Medulla oblongata (tissue), 1 donor: ENCODE measurements around the gene HRG.
"Not testable (repeated sequence)": the region's sequence is repeated elsewhere in the genome, so short reads cannot be mapped to it uniquely, and the experiment has no call there.

Experiments
- DNase-seq: peaks from one replicate; pipeline ENCODE4 v3.0.0-alpha.2; 2015; ENCODE audit errors: extremely low spot score

The HRG gene

DNA sequence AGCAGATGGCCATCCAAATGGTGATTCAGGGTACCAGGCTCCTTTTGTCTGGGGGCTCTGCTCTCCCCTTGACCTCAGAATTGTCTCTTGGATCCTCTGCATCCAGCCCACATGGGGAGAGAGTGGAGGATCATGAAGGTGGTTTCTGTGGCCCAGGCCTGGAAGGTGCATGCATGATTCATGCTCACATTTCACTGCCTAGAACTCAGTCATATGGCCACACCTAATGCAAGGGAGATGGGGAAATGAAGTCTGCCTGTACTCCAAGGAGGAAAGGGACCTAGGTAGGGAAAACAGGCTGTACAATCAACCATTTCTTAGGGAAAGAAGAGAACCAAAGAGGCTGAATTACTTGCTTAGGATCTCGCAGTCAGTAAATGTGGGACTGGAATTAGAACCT lies 15.1 kb downstream of the HRG start:
- DNase-seq: no peak

GRCh38 chr3:186682812-186683211 lies 17.0 kb downstream of the HRG start:
- no peak for DNase-seq

- no peak for DNase-seq
Observed at GRCh38 chr3:186683979-186684378, 18.2 kb downstream of the HRG start.

- DNase-seq: not testable (repeated sequence)
Observed at GRCh38 chr3:186686475-186686874, 20.7 kb downstream of the HRG start.

DNA sequence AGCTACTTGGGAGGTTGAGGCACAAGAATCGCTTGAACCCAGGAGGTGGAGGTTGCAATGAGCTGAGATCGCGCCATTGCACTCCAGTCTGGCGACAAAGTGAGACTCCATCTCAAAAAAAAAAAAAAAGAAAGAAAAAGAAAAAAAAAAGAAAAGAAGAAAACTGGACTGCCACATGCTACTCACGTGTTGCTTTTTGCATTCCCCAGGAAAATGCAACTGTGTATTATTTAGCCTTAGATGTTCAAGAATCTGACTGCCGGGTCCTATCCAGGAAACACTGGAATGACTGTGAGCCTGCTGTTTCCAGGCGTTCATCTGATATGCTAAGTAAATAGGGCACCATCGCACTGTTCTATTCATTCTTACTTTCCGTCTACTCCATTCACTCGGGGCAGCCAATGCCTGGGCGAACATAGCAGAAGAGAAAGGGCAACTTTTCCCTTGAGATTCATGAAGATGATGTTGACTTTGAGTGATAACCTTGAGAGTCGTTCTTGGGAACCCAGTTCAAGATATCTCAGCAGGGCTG lies 21.4 kb downstream of the HRG start:
- DNase-seq: no peak

DNA sequence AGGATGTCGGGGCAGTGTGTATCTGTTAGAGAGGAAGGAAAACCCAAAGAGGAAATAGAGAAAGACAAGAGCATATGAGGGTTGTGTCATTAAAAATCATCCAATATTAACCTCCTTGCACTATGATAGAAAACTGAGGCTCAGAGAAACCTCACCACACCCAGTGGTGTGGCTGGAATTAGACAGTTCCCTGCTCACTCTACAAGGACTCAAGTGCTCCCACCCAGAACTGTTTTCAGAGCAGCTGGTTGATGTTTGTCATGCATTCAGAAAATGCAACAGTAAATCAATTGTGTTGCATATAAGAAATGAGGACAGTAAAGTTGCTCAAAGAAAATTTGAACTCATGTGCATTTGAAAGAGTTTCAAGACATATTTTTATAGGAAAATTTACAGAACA lies 24.5 kb downstream of the HRG start:
- DNase-seq: not testable (repeated sequence)

- no peak for DNase-seq
Observed at GRCh38 chr3:186691676-186692075, 25.9 kb downstream of the HRG start.

GRCh38 chr3:186693843-186694242 lies 28.0 kb downstream of the HRG start:
- no peak for DNase-seq

GRCh38 chr3:186694288-186695032 lies 28.6 kb downstream of the HRG start:
- no peak for DNase-seq

DNA sequence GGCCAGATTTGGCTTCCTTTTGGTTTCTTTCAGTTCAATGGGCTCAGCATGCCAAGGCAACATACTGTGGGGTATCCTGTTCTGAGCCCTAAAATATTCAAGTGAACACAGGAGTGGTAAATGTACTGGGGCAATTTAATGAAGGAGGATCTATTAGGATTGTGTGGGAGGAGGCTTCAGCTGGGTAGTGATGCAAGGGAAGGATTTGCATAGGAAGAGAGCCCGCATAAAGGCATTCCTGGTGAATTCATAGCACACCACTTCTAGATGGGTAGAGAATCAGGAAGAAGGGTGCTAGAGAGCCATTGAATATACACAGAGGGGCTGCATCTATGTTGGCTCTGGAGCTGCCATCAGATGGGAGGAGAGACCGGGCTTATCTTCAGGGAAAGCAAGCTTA lies 30.7 kb downstream of the HRG start:
- no peak for DNase-seq

DNA sequence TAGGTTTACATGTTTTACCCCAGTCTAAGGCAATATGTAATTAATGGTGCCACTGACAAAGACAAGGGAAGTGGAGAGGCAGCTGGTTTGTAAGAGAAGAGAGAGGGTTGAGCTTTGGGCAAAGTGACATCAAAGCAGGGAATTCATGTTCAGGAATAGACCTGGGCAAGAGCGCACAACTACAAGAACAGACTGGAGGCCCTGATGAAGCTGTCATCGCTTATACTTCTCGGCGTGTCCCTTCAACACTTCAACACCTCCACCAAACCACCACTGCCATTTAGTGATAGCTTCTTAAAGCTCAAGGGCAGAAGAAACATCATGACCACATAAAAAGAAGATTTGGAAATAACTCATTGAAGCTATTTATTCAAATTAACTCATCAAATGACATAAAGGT lies 31.7 kb downstream of the HRG start:
- DNase-seq: no peak

DNA sequence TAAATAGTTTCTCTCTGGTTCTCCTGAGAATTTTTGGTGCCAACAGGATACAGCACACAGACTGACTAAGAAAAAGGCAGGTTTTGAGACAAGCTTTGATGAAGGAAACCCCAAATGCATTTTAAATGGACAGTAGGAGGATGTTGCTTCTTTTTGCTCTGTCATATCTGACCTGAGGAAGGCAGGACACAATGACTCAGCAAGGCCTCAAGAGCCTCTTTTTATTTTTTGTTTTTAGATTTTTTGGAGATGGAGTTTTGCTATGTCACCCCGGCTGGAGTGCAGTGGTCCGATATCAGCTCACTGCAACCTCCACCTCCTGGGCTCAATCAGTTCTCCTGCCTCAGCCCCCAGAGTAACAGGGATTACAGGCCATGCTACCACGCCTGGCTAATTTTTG lies 34.5 kb downstream of the HRG start:
- DNase-seq: no peak

DNA sequence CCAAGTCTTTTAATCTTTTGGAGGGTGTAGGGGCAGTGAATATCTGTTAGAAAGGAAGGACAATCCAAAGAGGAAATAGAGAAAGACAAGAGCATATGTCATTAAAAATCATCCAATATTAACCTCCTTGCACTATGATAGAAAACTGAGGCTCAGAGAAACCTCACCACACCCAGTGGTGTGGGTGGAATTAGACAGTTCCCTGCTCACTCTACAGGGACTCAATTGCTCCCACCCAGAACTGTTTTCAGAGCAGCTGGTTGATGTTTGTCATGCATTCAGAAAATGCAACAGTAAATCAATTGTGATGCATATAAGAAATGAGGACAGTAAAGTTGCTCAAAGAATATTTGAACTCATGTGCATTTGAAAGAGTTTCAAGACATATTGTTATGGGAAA lies 36.6 kb downstream of the HRG start:
- not testable (repeated sequence) for DNase-seq

GRCh38 chr3:186705882-186706780 lies 40.3 kb downstream of the HRG start:
- no peak for DNase-seq

DNA sequence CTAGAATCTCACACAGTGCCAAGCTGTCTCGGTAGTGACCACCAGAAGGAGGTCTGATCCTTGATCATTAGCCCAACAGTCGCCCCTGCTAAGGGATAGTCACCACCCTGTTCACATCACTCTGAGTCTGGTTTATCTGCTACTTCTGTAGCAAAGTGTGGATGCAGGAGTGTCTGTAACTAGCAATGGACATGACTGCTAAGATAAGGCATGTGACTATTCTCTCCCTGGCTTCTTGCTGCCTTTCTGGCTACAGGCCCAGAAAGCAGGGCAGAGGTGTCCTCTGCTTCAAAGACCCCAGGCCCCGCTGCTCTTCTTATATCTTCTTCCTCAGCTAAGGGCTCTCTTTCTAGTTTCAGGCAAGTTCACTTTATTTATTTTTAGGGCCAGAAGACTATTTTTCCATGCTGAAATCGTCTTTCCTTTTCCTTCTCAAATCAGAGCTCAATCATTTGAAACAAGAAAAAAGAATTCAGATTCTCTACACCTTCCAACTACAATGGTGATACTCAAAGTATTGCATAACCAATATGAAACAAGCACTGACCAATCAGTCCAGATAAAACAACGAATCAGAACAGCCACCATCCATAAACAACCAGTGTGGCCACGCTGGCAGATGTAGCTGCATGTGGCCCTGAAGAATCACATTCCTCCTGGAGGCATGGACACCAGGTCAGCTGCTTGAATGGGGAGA lies 43.3 kb downstream of the HRG start:
- no peak for DNase-seq

DNA sequence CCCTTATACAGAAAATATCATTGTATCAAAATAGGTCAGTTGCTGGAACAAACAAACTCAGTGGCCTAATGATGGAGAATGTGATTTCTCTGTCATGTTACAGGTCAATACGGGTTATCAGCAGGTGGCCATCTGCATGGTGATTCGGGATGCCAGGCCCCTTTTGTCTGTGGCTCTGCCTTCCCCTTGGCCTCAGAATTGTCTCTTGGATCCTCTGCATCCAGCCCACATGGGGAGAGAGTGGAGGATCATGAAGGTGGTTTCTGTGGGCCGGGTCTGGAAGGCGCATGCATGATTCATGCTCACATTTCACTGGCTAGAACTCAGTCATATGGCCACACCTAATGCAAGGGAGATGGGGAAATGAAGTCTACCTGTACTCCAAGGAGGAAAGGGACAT lies 44.9 kb downstream of the HRG start:
- not testable (repeated sequence) for DNase-seq

GRCh38 chr3:186713499-186713898 lies 47.7 kb downstream of the HRG start:
- no peak for DNase-seq

GRCh38 chr3:186717039-186717457 lies 51.2 kb downstream of the HRG start, which contains the start of gene KNG1:
KNG1 (plus strand) TSS chr3:186717359; CDS start chr3:186717543, 184 bp downstream.
- DNase-seq: no peak

GRCh38 chr3:186719945-186720739 lies 54.3 kb downstream of the HRG start:
- DNase-seq: no peak

- no peak for DNase-seq
Observed at GRCh38 chr3:186722457-186722856, 56.6 kb downstream of the HRG start.

- DNase-seq: no peak
Observed at GRCh38 chr3:186724911-186725310, 59.1 kb downstream of the HRG start.
